Smooth muscle cell (in vitro differentiated cells): ENCODE measurements around the gene AKR1A1. TPM values are rescaled to one million over a fixed set of nuclear protein-coding genes. Genes with fewer than 3 reads are reported as not detected.
"Not testable (repeated sequence)": the region's sequence is repeated elsewhere in the genome, so short reads cannot be mapped to it uniquely, and the experiment has no call there.

Experiments used
- DNase-seq: peaks from one replicate; lab custom pipeline; 2025; ENCODE audit not compliant: unreplicated experiment; lab: John Stamatoyannopoulos, UW
- H2AFZ ChIP-seq: fragments of 200-600 bp; sonication (generic); 2 replicates; pipeline ENCODE4 v1.6.0; 2016; ENCODE audit warnings: antibody characterized with exemption, low read depth, mild to moderate bottlenecking
- H3F3A ChIP-seq: fragments of 200-600 bp; sonication (generic); 2 replicates; pipeline ENCODE4 v1.6.0; 2017; ENCODE audit warnings: antibody characterized with exemption, low read depth
- H3K27ac ChIP-seq: fragments of 200-600 bp; sonication (generic); 2 replicates; pipeline ENCODE4 v1.5.1; 2016; ENCODE audit warnings: low read depth, mild to moderate bottlenecking
- H3K27me3 ChIP-seq: fragments of 200-600 bp; sonication (generic); 2 replicates; pipeline ENCODE4 v1.6.1; 2016; ENCODE audit warnings: low read depth, mild to moderate bottlenecking
- H3K36me3 ChIP-seq: fragments of 200-600 bp; sonication (generic); 2 replicates; pipeline ENCODE4 v1.5.1; 2016; ENCODE audit warnings: low read depth
- H3K4me1 ChIP-seq: fragments of 200-600 bp; sonication (generic); 2 replicates; pipeline ENCODE4 v1.5.1; 2016; ENCODE audit warnings: low read depth
- H3K4me2 ChIP-seq: fragments of 200-600 bp; sonication (generic); 2 replicates; pipeline ENCODE4 v1.6.0; 2016; ENCODE audit warnings: mild to moderate bottlenecking
- H3K4me3 ChIP-seq: fragments of 200-600 bp; sonication (generic); 2 replicates; pipeline ENCODE4 v1.5.1; 2016; ENCODE audit warnings: mild to moderate bottlenecking
- H3K79me2 ChIP-seq: fragments of 200-600 bp; sonication (generic); 2 replicates; pipeline ENCODE4 v1.6.0; 2016; ENCODE audit warnings: low read depth, mild to moderate bottlenecking
- H3K9ac ChIP-seq: fragments of 200-600 bp; sonication (generic); 2 replicates; pipeline ENCODE4 v1.6.0; 2016; ENCODE audit warnings: low read depth
- H3K9me3 ChIP-seq: fragments of 200-600 bp; sonication (generic); replicated peaks from 2 replicates; pipeline ENCODE4 v1.5.1; 2016; ENCODE audit warnings: low read depth
- H4K20me1 ChIP-seq: fragments of 200-600 bp; sonication (generic); 2 replicates; pipeline ENCODE4 v1.6.0; 2016; ENCODE audit warnings: low read depth
- CTCF ChIP-seq: fragments of 200-600 bp; sonication (generic); IDR thresholded peaks from 2 replicates; pipeline ENCODE4 v1.5.1; 2017; ENCODE audit warnings: borderline replicate concordance, mild to moderate bottlenecking, antibody characterized with exemption; ENCODE audit not compliant: insufficient read depth, poor library complexity, severe bottlenecking
- WGBS: methylation state at CpG from one replicate; pipeline ENCODE4 v1.1.7; 2016; ENCODE audit warnings: low lambda C conversion rate; 5-methylcytosine and 5-hydroxymethylcytosine counted together
- polyA plus RNA-seq: library from polyadenylated mRNA; unstranded; fragments of >200 nt; fragmentation: Nextera tagmentation; extraction: Ambion mirVana; gene quantifications from 2 replicates; pipeline ENCODE4 v1.2.1, GENCODE V29; 2016
- total RNA-seq: library from RNA; depleted of rRNA; stranded (reverse); fragments of >200 nt; gene quantifications from 2 replicates; pipeline ENCODE4 v1.2.3, GENCODE V29; 2014

The AKR1A1 gene
- total and polyA plus RNA-seq, 2 experiments from 2014 or later = 91.4 to 135 TPM

GRCh38 chr1:45521413-45522323 is 29.0 kb upstream of the AKR1A1 start, which contains the start of gene PRDX1:
PRDX1 (minus strand) TSS chr1:45521884; CDS start chr1:45519043, 2,841 bp downstream.
- no peaks in the 10 kb centered on the region for H3K27me3 ChIP-seq
- H3K9me3 ChIP-seq = no peaks in the 10 kb centered on the region
- H2AFZ ChIP-seq = peak within 1 kb of the TSS; percentile 67
- WGBS = 1% methylated on average over 70 of the region's 72 CpGs
- H3K4me3 ChIP-seq = peak within 1 kb of the TSS; percentile 87
- peak within 1 kb of the TSS; percentile 90 for H3K9ac ChIP-seq
- peak within 1 kb of the TSS; percentile 94 for H3K27ac ChIP-seq
- TF ChIP-seq CTCF = no peak
- peaks cover 11% of the 10 kb centered on the region for H3F3A ChIP-seq
- DNase-seq = peak; percentile 94
- H4K20me1 ChIP-seq = peaks cover 42% of the 10 kb centered on the region
- H3K4me2 ChIP-seq = peak within 1 kb of the TSS; percentile 92
- peaks cover 8% of the 10 kb centered on the region for H3K4me1 ChIP-seq
- no peaks in the 10 kb centered on the region for H3K36me3 ChIP-seq
- peaks cover 26% of the 10 kb centered on the region for H3K79me2 ChIP-seq

GRCh38 chr1:45522324-45523104 is 28.1 kb upstream of the AKR1A1 start:
- peaks cover 11% of the 10 kb centered on the region for H3F3A ChIP-seq
- H4K20me1 ChIP-seq = peaks cover 35% of the 10 kb centered on the region
- H2AFZ ChIP-seq = peak overlapping the region; percentile 67
- peak overlapping the region; percentile 92 for H3K4me2 ChIP-seq
- H3K9me3 ChIP-seq = no peaks in the 10 kb centered on the region
- H3K4me3 ChIP-seq = peak overlapping the region; percentile 87
- TF ChIP-seq CTCF = no peak
- peaks cover 26% of the 10 kb centered on the region for H3K79me2 ChIP-seq
- no peak for DNase-seq
- 45% methylated on average over 21 of the region's 21 CpGs for WGBS
- no peaks in the 10 kb centered on the region for H3K36me3 ChIP-seq
- H3K9ac ChIP-seq = peak overlapping the region; percentile 90
- peak overlapping the region; percentile 94 for H3K27ac ChIP-seq
- H3K27me3 ChIP-seq = no peaks in the 10 kb centered on the region
- H3K4me1 ChIP-seq = peaks cover 8% of the 10 kb centered on the region

- H3K4me3 ChIP-seq, H2AFZ ChIP-seq, H3K27me3 ChIP-seq, H3K4me1 ChIP-seq, H3K36me3 ChIP-seq, DNase-seq, H3K9me3 ChIP-seq, H3K9ac ChIP-seq: not testable (repeated sequence)
- peak overlapping the region; percentile 92 for H3K4me2 ChIP-seq
- 8% methylated on average over 2 of the region's 2 CpGs for WGBS
- H3F3A ChIP-seq = peaks cover 11% of the 10 kb centered on the region
- H4K20me1 ChIP-seq = peaks cover 27% of the 10 kb centered on the region
- peaks cover 26% of the 10 kb centered on the region for H3K79me2 ChIP-seq
- H3K27ac ChIP-seq = peak overlapping the region; percentile 94
Measured at GRCh38 chr1:45523516-45523915, 27.1 kb upstream of the AKR1A1 start.

GRCh38 chr1:45523975-45524374 is 26.7 kb upstream of the AKR1A1 start:
- not testable (repeated sequence) for H3K9me3 ChIP-seq, H2AFZ ChIP-seq, H3K36me3 ChIP-seq, H3K4me1 ChIP-seq, H3K4me2 ChIP-seq, DNase-seq, H3K27me3 ChIP-seq, H3K9ac ChIP-seq, H3K4me3 ChIP-seq
- Histone ChIP-seq H3F3A (peaks cover 11% of the 10 kb centered on the region), H3K79me2 (peaks cover 24% of the 10 kb centered on the region), H3K27ac (peak overlapping the region; percentile 94), H4K20me1 (peaks cover 22% of the 10 kb centered on the region)
- WGBS = 84% methylated on average over 10 of the region's 10 CpGs
